Stomach (tissue), 4 donors: ENCODE measurements around the gene C3orf22.

ENCODE experiments used
- EP300 ChIP-seq: sonication (generic); formaldehyde crosslinking; IDR thresholded peaks from one replicate; pipeline ENCODE4 v1.6.1; 2017; ENCODE audit warnings: antibody characterized with exemption
- POLR2A ChIP-seq, 4 donors: fragments of 450-650 bp; IDR thresholded peaks; one replicate each; pipeline ENCODE4 v1.6.1; 2016; ENCODE audit warnings: antibody characterized with exemption in 4 of 4, control low read depth in 2 of 4, mild to moderate bottlenecking in 1 of 4, moderate library complexity in 1 of 4
- POLR2AphosphoS5 ChIP-seq, 3 donors: sonication (generic); formaldehyde crosslinking; IDR thresholded peaks; one replicate each; pipeline ENCODE4 v1.6.1; 2016; ENCODE audit warnings: antibody characterized with exemption in 3 of 3
- TF ChIP-seq, protein P1 (sequence below), 7 experiments: fragments of 450-650 bp in 4 of 7; fragments of 200-600 bp in 3 of 7; sonication (generic) in 3 of 7; IDR thresholded peaks; one replicate each; pipeline ENCODE4 v1.5.1; 2016 to 2019; ENCODE audit warnings: antibody characterized with exemption in 7 of 7, control low read depth in 2 of 7, mild to moderate bottlenecking in 1 of 7

- TF ChIP-seq POLR2A (IDR thresholded peaks at IDR 0.05), result no peak
- TF ChIP-seq, protein P1, sequence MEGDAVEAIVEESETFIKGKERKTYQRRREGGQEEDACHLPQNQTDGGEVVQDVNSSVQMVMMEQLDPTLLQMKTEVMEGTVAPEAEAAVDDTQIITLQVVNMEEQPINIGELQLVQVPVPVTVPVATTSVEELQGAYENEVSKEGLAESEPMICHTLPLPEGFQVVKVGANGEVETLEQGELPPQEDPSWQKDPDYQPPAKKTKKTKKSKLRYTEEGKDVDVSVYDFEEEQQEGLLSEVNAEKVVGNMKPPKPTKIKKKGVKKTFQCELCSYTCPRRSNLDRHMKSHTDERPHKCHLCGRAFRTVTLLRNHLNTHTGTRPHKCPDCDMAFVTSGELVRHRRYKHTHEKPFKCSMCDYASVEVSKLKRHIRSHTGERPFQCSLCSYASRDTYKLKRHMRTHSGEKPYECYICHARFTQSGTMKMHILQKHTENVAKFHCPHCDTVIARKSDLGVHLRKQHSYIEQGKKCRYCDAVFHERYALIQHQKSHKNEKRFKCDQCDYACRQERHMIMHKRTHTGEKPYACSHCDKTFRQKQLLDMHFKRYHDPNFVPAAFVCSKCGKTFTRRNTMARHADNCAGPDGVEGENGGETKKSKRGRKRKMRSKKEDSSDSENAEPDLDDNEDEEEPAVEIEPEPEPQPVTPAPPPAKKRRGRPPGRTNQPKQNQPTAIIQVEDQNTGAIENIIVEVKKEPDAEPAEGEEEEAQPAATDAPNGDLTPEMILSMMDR (IDR thresholded peaks at IDR 0.05), result no peak
- no peak for TF ChIP-seq EP300
- TF ChIP-seq POLR2AphosphoS5 (IDR thresholded peaks at IDR 0.05), result no peak
Measured at GRCh38 chr3:126525853-126526667, 32.7 kb downstream of the C3orf22 start.
